ENCODE results near the gene TENM4.

TENM4 gene

DNA sequence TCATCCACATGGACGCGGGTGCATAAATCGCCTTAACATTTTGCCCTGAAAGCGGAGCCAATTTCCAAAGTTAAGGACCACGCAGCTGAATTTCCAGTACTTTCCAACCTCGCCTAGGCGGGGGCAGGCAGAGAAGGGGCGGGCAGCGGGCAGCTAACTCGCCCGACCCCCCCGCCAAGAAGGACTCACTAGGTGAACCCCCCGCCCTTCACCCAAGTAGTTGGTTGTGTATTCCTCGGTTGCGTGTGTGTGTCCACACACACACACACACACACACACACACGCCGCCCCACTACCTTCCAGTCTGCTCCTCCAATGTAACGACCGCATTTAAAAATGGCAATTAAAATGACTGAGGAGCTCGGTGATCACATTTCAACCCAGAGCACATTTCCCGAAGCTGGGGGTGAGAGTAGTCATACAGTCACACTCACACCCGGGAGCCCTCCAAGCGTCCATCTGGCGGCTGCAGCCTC, 1.4 kb downstream of the TENM4 start:
- no peak for TF ChIP-seq CTCF (IDR thresholded peaks at IDR 0.05)
- Histone ChIP-seq H3K27me3 (no peaks in the 10 kb centered on the region), H3K4me3 (peak overlapping the region; percentile 67 to 71), H3K36me3 (no peaks in the 10 kb centered on the region), H3K27ac (peak overlapping the region; percentile 84 to 87), H3K9me3 (no peaks in the 10 kb centered on the region), H3K4me1 (peaks cover 0 to 48% (median 31%) of the 10 kb centered on the region in 4 donors)
- peak in 1 of 2 donors; percentile 67 for DNase-seq
- intact Hi-C loops (cut with DNase I; ENCODE audit: low total_unique reads), result loop anchor here (10.0 kb wide), 1 partner anchor 195 kb away; no protein-coding TSS in a partner anchor

DNA sequence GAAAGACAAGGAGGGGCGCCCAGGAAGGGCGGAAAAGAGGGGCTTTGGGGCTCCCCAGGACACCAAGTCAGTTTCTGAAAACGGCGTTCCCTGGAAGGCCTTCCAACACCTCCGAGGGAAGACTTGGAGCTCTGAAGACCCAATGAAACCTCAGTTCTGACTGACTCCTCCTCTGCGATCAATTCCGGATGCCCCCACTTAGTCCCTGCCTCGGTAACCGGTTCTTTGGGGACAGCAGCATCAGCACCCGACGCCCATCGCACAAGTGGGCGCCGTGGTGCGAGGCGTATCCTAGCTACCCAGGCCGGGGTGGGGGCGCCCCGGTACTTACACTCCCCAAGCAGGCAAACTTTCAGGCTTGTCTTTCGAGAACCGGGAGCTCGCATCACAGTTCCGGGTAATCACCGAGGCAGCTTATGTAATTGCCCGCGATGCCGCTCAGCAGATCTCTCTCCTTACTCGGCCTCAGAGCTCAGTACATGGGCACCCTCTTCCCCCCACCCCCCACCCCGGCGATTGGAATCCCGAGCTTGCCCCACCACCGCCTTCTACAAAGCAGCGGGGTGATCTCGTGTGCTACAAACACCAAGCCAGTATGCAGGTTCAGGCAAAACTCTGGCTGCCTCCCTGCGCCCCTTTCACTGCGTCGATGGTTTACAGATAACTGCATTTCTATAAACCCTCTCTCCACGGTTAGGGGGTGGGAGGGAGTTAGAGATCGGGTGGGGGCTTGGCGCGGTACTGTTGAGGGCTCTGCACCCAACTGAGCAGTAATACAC, 2.0 kb downstream of the TENM4 start:
- peak; percentile 41 to 71 for DNase-seq
- intact Hi-C loops (cut with DNase I; ENCODE audit: low total_unique reads), result loop anchor here (10.0 kb wide), 1 partner anchor 194 kb away; no protein-coding TSS in a partner anchor
- Histone ChIP-seq H3K36me3 (no peaks in the 10 kb centered on the region), H3K27ac (peak overlapping the region; percentile 84 to 87), H3K4me3 (peak overlapping the region; percentile 67 to 71), H3K9me3 (no peaks in the 10 kb centered on the region), H3K4me1 (peaks cover 0 to 48% (median 31%) of the 10 kb centered on the region in 4 donors), H3K27me3 (no peaks in the 10 kb centered on the region)
- no peak for TF ChIP-seq CTCF (IDR thresholded peaks at IDR 0.05)

- Histone ChIP-seq H3K4me1 (peaks cover 0 to 48% (median 31%) of the 10 kb centered on the region in 4 donors), H3K9me3 (no peaks in the 10 kb centered on the region), H3K27me3 (no peaks in the 10 kb centered on the region), H3K27ac (peak overlapping the region; percentile 84 to 87), H3K4me3 (peak overlapping the region; percentile 67 to 71), H3K36me3 (no peaks in the 10 kb centered on the region)
- peak; percentile 33 to 73 for DNase-seq
- intact Hi-C loops (cut with DNase I; ENCODE audit: low total_unique reads), result loop anchor here (10.0 kb wide), 1 partner anchor 193 kb away; no protein-coding TSS in a partner anchor
- TF ChIP-seq CTCF (IDR thresholded peaks at IDR 0.05), result no peak
Observed at GRCh38 chr11:79437981-79438630, 2.7 kb downstream of the TENM4 start.

DNA sequence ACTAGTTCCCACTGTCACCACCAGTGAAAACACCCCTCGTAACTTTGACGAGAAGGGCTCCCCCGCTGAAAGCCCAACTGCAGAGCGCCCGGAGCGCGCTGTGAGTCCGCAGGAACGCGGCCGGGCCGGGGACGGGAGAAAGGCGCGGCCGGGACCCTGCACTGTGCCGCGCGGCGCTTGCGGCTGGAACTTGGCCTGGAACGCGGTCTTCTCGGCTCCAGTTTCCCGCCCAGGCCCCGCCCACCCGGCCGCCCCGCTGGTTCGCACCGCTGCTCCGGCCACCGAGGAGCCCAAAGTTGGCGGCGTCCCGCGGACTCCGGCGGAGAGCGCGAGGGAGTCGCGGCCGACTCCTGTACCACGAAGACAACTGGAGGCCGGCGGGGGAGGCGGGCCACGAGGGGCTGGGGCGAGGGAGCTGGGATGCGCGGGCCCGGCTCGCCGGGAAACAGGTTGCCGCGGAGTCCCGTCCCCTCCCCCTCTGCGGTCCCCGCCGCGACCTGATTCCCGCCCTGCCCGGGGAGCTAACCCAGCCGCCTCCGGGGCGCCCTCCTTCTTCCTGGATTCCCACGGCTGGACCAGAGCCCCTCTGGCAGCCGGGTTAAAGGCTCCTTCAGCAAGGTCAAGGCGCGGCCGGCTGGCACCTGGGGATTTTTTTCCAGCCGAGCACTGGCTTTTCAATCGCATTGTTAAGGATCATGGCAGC, 3.4 kb downstream of the TENM4 start:
- Histone ChIP-seq H3K27me3 (no peaks in the 10 kb centered on the region), H3K4me3 (peak overlapping the region; percentile 67 to 71), H3K9me3 (no peaks in the 10 kb centered on the region), H3K4me1 (peaks cover 0 to 48% (median 31%) of the 10 kb centered on the region in 4 donors), H3K36me3 (no peaks in the 10 kb centered on the region), H3K27ac (peak overlapping the region; percentile 84 to 87)
- DNase-seq, result peak; percentile 47 to 88
- intact Hi-C loops (cut with DNase I; ENCODE audit: low total_unique reads), result loop anchor here (10.0 kb wide), 1 partner anchor 193 kb away; no protein-coding TSS in a partner anchor
- no peak for TF ChIP-seq CTCF (IDR thresholded peaks at IDR 0.05)

- DNase-seq, result no peak
- TF ChIP-seq CTCF (IDR thresholded peaks at IDR 0.05), result no peak
- intact Hi-C loops (cut with DNase I; ENCODE audit: low total_unique reads), result loop anchor here (10.0 kb wide), 1 partner anchor 192 kb away; no protein-coding TSS in a partner anchor
- H3K27ac ChIP-seq, result peak overlapping the region; percentile 84 to 87
- H3K4me1 ChIP-seq, result peaks cover 0 to 48% (median 30%) of the 10 kb centered on the region in 4 donors
- H3K4me3 ChIP-seq, result peak overlapping the region; percentile 67 to 71
- H3K36me3 ChIP-seq, result no peaks in the 10 kb centered on the region
- H3K27me3 ChIP-seq, result no peaks in the 10 kb centered on the region
- H3K9me3 ChIP-seq, result no peaks in the 10 kb centered on the region
Observed at GRCh38 chr11:79436919-79437277, 3.9 kb downstream of the TENM4 start.
